Measurements from ENCODE around the gene ANP32A.

ANP32A gene

GRCh38 chr15:68739390-68740080 is 81.2 kb downstream of the ANP32A start:
- no peak for DNase-seq

- DNase-seq: no peak
Measured at GRCh38 chr15:68735610-68736009, 85.1 kb downstream of the ANP32A start.

- no peak for DNase-seq
Measured at GRCh38 chr15:68734881-68735280, 85.8 kb downstream of the ANP32A start.

GRCh38 chr15:68734352-68734751 is 86.3 kb downstream of the ANP32A start:
- no peak for DNase-seq

GRCh38 chr15:68733666-68734065 is 87.0 kb downstream of the ANP32A start:
- DNase-seq: no peak

GRCh38 chr15:68732451-68732850 is 88.2 kb downstream of the ANP32A start:
- DNase-seq: no peak

GRCh38 chr15:68730976-68731897 is 89.5 kb downstream of the ANP32A start:
- DNase-seq: no peak

- peak in 1 of 2 experiments; percentile 21 for DNase-seq
Measured at GRCh38 chr15:68730471-68730919, 90.2 kb downstream of the ANP32A start.

- DNase-seq: no peak
Measured at GRCh38 chr15:68729789-68730411, 90.8 kb downstream of the ANP32A start.

Measured in NCI-H2081 (cell line).